COR-L47 (cell line): ENCODE results near the gene GLIPR1L2.

Source experiments
- DNase-seq: peaks from one replicate; lab custom pipeline; 2025; lab: John Stamatoyannopoulos, UW

Gene GLIPR1L2

DNA sequence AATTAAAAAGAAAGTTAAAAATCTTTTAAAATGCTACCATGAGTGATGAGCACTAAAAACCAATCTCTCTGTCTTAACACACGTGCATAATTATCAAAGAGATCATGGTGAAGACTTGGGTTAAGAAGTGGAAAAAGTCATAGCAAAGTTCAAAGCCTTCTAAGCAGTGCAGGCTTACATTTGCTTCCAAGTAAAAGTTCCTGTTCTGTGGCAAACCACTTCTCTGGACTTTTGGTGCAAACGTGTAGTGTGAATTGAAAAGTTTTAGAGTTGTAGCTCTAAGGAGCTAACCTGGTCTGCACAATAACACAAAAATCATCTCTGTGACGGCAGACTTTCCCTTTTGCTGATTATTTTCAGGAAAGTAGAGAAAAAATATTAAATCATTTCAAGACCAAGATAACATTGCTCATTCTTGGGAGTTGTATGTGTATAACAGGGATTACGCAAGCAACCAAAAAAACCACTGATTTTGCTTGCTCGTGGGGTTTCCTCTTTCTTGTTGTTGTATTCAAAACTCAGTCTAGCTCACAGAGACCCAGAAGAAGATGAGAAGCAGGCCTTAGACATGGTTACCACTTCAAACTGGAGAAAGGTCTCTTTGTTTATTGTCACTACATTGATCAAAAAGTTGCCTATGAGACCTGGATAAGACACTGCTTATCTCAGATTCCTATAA is 87.4 kb downstream of the GLIPR1L2 start:
- DNase-seq: no peak

DNA sequence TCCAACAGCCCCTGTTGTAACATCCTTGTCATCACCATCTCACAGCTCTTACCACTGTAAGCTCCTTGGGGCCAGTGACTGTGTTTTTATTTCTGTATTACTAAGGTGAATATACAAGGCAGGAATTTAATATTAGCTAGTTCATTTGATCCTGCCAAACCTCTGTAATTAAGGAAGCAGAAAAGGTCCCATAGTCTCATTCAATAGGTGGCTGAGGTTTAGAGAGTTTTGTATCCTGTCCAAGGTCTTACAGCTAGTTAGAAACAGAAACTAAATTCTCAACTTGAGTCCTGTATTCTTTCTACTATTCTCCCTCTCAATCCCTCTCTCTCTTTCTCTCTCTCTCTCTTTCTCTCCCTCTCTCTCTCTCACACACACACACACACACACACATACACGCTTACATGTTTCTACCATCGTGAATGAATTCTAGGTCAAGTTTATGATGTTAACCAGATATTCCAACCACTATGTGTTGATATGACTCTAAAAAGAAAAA is 89.1 kb downstream of the GLIPR1L2 start:
- no peak for DNase-seq

DNA sequence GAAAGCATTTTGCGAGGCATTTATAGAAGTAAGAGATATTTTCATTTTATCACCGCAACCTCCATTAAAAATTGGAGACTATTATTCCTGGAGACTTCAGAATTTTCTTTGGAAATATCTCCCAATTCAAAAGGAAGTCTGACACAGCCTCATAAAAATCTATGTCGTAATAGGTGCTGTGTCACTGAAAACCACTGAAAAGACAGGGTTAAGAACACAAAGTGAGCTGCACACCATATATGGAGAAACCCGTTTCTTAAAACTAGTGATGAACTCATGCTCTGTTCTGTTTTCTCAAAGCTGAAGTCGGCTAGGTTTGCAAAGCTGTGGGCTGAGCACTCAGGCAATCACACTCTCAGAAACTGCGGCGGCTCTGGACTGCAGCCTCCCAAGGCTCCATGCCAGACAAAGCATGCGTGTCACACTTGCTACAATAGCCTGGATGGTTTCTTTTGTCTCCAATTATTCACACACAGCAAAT is 89.6 kb downstream of the GLIPR1L2 start, which contains the start of gene GLIPR1:
TSS of gene GLIPR1 (plus strand) at position 287 of the 481 bp plus-strand sequence. CDS start at position 413, 126 bp downstream.
- DNase-seq: no peak

DNA sequence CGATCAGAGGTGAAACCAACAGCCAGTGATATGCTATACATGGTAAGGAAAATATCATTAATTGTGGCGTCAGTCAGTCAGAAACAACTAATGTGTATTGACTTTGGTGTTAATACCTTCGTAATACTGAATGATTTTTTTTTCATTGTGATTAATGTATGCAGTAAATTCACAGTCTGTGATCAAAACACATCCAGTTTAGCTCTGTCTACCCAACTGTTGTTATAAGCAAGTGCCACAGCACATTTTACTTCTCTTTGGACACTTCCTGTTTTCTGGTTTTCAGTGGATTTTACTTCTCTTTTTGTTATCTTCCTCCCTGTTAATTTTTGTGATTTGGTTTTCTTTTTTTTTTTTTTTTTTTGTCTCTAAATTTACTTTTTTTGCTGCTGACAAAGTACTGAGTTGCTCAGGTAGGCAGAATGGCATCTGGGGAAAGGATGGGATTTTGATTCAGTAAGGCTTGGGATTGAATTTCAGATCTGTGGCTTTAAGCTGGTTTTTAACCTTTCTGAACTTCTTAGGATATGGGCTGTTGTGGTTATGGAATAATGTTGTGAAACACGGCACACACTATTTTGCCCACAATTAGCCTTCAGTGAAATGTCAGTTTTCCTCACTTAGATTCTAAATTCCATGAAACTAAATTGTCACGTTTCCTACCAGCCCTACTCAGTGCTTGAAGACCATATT is 90.3 kb downstream of the GLIPR1L2 start:
- DNase-seq: no peak

DNA sequence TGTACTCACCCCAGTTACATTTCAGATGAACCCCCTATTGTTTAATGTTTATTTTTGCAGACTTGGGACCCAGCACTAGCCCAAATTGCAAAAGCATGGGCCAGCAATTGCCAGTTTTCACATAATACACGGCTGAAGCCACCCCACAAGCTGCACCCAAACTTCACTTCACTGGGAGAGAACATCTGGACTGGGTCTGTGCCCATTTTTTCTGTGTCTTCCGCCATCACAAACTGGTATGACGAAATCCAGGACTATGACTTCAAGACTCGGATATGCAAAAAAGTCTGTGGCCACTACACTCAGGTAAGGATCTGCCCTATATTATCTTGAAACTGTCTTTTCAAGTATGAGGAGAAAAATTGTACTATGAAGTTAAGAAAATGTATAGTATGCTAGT is 90.9 kb downstream of the GLIPR1L2 start:
- no peak for DNase-seq
